NCI-H2171 (cell line): ENCODE results near the gene GLDN.

Experiments used
- DNase-seq: peaks from one replicate; lab custom pipeline; 2025; lab: John Stamatoyannopoulos, UW

GLDN gene

GRCh38 chr15:51341366-51342226 is at the start of gene GLDN:
TSS of gene GLDN (plus strand) at chr15:51341655. CDS start at chr15:51341685, 30 bp downstream.
- peak; percentile 28 for DNase-seq

- no peak for DNase-seq
Measured at GRCh38 chr15:51298620-51299019, 42.8 kb upstream of the GLDN start.

- no peak for DNase-seq
Measured at GRCh38 chr15:51299187-51300015, 42.1 kb upstream of the GLDN start.

GRCh38 chr15:51302480-51302879 is 39.0 kb upstream of the GLDN start:
- no peak for DNase-seq

- no peak for DNase-seq
Measured at GRCh38 chr15:51303462-51303980, 37.9 kb upstream of the GLDN start.

- no peak for DNase-seq
Measured at GRCh38 chr15:51307325-51307724, 34.1 kb upstream of the GLDN start.

- DNase-seq, result no peak
Measured at GRCh38 chr15:51307811-51308210, 33.6 kb upstream of the GLDN start.

- no peak for DNase-seq
Measured at GRCh38 chr15:51310064-51310463, 31.4 kb upstream of the GLDN start.

GRCh38 chr15:51311510-51311909 is 29.9 kb upstream of the GLDN start:
- no peak for DNase-seq

- DNase-seq, result no peak
Measured at GRCh38 chr15:51312166-51313073, 29.0 kb upstream of the GLDN start.

GRCh38 chr15:51313074-51313393 is 28.4 kb upstream of the GLDN start:
- no peak for DNase-seq

GRCh38 chr15:51313644-51314280 is 27.7 kb upstream of the GLDN start:
- DNase-seq, result no peak

- no peak for DNase-seq
Measured at GRCh38 chr15:51314391-51315337, 26.8 kb upstream of the GLDN start.

- DNase-seq, result no peak
Measured at GRCh38 chr15:51315726-51316125, 25.7 kb upstream of the GLDN start.

- no peak for DNase-seq
Measured at GRCh38 chr15:51316636-51317035, 24.8 kb upstream of the GLDN start.

GRCh38 chr15:51318382-51319150 is 22.9 kb upstream of the GLDN start:
- DNase-seq, result no peak

GRCh38 chr15:51319539-51319938 is 21.9 kb upstream of the GLDN start:
- DNase-seq, result no peak

- no peak for DNase-seq
Measured at GRCh38 chr15:51320843-51321242, 20.6 kb upstream of the GLDN start.

- no peak for DNase-seq
Measured at GRCh38 chr15:51321316-51321715, 20.1 kb upstream of the GLDN start.
